Gastroesophageal sphincter (tissue), 4 donors: ENCODE results near the gene DPT. TPM values are rescaled to one million over a fixed set of nuclear protein-coding genes. Genes with fewer than 3 reads are reported as not detected.

ENCODE experiments used
- ATAC-seq: fragments of 150-250 bp; one replicate; pipeline ENCODE4 v1.9.1; 2016; ENCODE audit warnings: mild to moderate bottlenecking, moderate library complexity
- H3K27ac ChIP-seq, 4 donors: fragments of 200-600 bp; sonication (generic) in 3 of 4; 1 replicate in 3 of 4; 2 replicates in 1 of 4; pipeline ENCODE4 v1.5.1; 2016 to 2019
- H3K27me3 ChIP-seq: fragments of 200-600 bp; sonication (generic); one replicate; pipeline ENCODE4 v1.5.1; 2019
- H3K36me3 ChIP-seq, 2 donors: fragments of 200-600 bp; sonication (generic); one replicate each; pipeline ENCODE4 v1.5.1; 2019; ENCODE audit warnings: control low read depth in 1 of 2
- H3K4me1 ChIP-seq, 3 donors: fragments of 200-600 bp; sonication (generic); 1 replicate in 2 of 3; 2 replicates in 1 of 3; pipeline ENCODE4 v1.5.1; 2016 to 2019; ENCODE audit warnings: control low read depth in 2 of 3
- H3K4me3 ChIP-seq, 2 donors: fragments of 200-600 bp; sonication (generic); one replicate each; pipeline ENCODE4 v1.5.1; 2019; ENCODE audit warnings: mild to moderate bottlenecking in 1 of 2, moderate library complexity in 1 of 2
- H3K9me3 ChIP-seq, 3 donors: fragments of 200-600 bp; sonication (generic); one replicate each; pipeline ENCODE4 v1.5.1; 2017 to 2019; ENCODE audit warnings: control low read depth in 2 of 3
- EP300 ChIP-seq: sonication (generic); formaldehyde crosslinking; IDR thresholded peaks from one replicate; pipeline ENCODE4 v1.6.1; 2017; ENCODE audit warnings: antibody characterized with exemption, mild to moderate bottlenecking
- POLR2A ChIP-seq, 2 donors: fragments of 450-650 bp; IDR thresholded peaks; one replicate each; pipeline ENCODE4 v1.6.1; 2017; ENCODE audit warnings: antibody characterized with exemption in 2 of 2, mild to moderate bottlenecking in 2 of 2, moderate library complexity in 1 of 2
- POLR2AphosphoS5 ChIP-seq: sonication (generic); formaldehyde crosslinking; IDR thresholded peaks from one replicate; pipeline ENCODE4 v1.6.1; 2017; ENCODE audit warnings: antibody characterized with exemption
- WGBS, 2 donors: methylation state at CpG; one replicate each; pipeline ENCODE4 v1.1.5; 2018; ENCODE audit warnings: low coverage in 1 of 2; 5-methylcytosine and 5-hydroxymethylcytosine counted together
- total RNA-seq, 4 donors: library from RNA; depleted of rRNA; stranded (reverse); fragments of >200 nt; gene quantifications; one replicate each; pipeline ENCODE4 v1.1.0, GENCODE V29; 2016
- TF ChIP-seq, protein P1 (sequence below), 4 experiments: fragments of 200-600 bp in 2 of 4; fragments of 450-650 bp in 2 of 4; sonication (generic) in 1 of 4; IDR thresholded peaks; one replicate each; pipeline ENCODE4 v1.5.1; 2017 to 2019; ENCODE audit warnings: antibody characterized with exemption in 4 of 4, mild to moderate bottlenecking in 2 of 4, moderate library complexity in 2 of 4

Gene DPT
- total RNA-seq, 4 donors from 2014 or later = 75.2 to 354 (median 130) TPM

DNA sequence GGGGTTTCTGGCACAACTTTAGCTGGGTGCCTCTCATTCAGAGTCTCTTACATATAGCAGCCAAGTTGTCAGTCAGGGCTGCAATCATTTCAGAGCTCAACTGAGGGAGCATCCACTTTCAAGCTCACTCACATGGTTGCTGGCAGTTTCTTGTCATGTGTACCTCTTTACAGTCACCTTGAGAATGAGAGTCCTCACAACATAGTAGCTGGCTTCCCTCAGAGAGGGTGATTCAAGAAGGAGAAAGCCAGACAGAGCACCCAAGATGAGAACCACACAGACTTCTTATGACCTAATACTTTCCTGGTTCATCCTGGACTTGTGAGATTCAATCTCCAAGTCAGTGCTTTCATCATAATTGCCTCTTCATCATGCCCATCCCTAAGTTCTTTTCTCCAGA, 57.2 kb downstream of the DPT start:
- no peak overlapping the region for H3K27ac ChIP-seq
- no peak for ATAC-seq
- no peaks in the 10 kb centered on the region for H3K9me3 ChIP-seq
- H3K4me1 ChIP-seq = peaks cover 0 to 6% (median 0%) of the 10 kb centered on the region in 3 donors
- no peak overlapping the region for H3K4me3 ChIP-seq
- H3K27me3 ChIP-seq = no peaks in the 10 kb centered on the region
- TF ChIP-seq POLR2A (IDR thresholded peaks at IDR 0.05) (no peak), EP300 (no peak), POLR2AphosphoS5 (no peak)
- TF ChIP-seq, protein P1, sequence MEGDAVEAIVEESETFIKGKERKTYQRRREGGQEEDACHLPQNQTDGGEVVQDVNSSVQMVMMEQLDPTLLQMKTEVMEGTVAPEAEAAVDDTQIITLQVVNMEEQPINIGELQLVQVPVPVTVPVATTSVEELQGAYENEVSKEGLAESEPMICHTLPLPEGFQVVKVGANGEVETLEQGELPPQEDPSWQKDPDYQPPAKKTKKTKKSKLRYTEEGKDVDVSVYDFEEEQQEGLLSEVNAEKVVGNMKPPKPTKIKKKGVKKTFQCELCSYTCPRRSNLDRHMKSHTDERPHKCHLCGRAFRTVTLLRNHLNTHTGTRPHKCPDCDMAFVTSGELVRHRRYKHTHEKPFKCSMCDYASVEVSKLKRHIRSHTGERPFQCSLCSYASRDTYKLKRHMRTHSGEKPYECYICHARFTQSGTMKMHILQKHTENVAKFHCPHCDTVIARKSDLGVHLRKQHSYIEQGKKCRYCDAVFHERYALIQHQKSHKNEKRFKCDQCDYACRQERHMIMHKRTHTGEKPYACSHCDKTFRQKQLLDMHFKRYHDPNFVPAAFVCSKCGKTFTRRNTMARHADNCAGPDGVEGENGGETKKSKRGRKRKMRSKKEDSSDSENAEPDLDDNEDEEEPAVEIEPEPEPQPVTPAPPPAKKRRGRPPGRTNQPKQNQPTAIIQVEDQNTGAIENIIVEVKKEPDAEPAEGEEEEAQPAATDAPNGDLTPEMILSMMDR (IDR thresholded peaks at IDR 0.05) = no peak
- H3K36me3 ChIP-seq = no peaks in the 10 kb centered on the region

DNA sequence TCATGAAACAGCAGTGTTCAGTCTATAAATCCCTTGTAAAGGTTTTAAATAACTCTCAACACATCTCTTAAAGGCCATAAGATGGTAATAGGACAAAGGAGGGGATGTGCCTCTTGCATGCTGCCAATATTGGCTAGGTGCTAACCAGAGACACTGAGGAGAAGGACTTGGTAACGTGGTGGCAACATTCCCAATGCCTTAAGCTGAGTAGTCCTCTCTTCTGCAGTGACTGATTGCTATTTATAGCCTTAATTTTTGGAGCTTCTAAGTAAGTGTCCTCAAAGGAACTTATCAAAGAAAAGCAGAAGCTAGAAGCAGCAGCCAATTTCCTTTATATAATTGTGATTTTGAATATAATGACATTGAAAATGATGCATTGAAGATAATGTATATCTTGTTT, 63.0 kb downstream of the DPT start:
- no peaks in the 10 kb centered on the region for H3K9me3 ChIP-seq
- H3K4me3 ChIP-seq = no peak overlapping the region
- 58 to 70% methylated on average over 1 of the region's 1 CpG for WGBS, 2 donors
- no peaks in the 10 kb centered on the region for H3K36me3 ChIP-seq
- H3K27me3 ChIP-seq = no peaks in the 10 kb centered on the region
- TF ChIP-seq EP300 = no peak
- TF ChIP-seq POLR2AphosphoS5 = no peak
- no peak for TF ChIP-seq POLR2A (IDR thresholded peaks at IDR 0.05)
- TF ChIP-seq, protein P1 (IDR thresholded peaks at IDR 0.05) = no peak
- ATAC-seq = no peak
- no peak overlapping the region for H3K27ac ChIP-seq
- H3K4me1 ChIP-seq = peaks cover 0 to 4% (median 0%) of the 10 kb centered on the region in 3 donors

DNA sequence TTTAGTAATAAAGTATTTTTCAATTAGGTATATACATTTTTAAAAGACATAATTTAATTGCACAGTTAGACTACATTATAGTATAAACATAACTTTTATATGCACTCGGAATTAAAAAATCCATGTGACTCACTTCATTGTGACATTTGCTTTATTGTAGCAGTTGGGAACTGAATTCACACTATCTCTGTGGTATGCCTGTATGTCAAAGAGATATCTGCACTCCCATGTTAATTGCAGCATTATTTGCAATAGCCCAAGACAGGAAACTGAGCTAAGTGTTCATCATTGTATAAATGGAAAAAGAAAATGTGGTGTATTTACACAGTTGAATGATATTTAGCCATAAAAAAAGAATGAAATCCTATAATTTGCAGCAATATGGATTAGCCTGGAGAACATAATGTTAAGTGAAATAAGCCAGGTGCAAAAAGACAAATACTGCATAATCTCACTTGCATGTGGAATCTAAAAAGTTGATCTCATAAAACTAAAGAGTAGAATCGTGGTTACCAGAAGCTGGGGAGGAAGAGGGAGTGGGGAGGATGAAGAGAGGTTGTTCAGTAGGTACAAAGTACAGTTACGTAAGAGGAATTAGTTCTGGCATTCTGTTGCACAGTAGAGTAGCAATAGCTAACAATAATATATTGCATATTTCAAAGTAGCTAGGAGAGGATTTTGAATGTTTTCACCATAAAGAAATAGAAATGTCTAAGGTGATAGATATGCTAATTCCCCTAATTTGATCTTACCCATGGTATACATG, 64.8 kb downstream of the DPT start:
- Histone ChIP-seq H3K36me3 (no peaks in the 10 kb centered on the region), H3K9me3 (no peaks in the 10 kb centered on the region), H3K27ac (no peak overlapping the region), H3K4me1 (peaks cover 0 to 4% (median 0%) of the 10 kb centered on the region in 3 donors), H3K27me3 (no peaks in the 10 kb centered on the region), H3K4me3 (no peak overlapping the region)
- ATAC-seq = no peak
- TF ChIP-seq EP300 = no peak
- TF ChIP-seq, protein P1 (IDR thresholded peaks at IDR 0.05) = no peak
- no peak for TF ChIP-seq POLR2AphosphoS5
- TF ChIP-seq POLR2A (IDR thresholded peaks at IDR 0.05) = no peak
- 41 to 42% methylated on average over 3 of the region's 3 CpGs for WGBS, 2 donors

- ATAC-seq = no peak
- Histone ChIP-seq H3K9me3 (no peaks in the 10 kb centered on the region), H3K27me3 (no peaks in the 10 kb centered on the region), H3K27ac (no peak overlapping the region), H3K36me3 (no peaks in the 10 kb centered on the region), H3K4me1 (no peaks in the 10 kb centered on the region), H3K4me3 (no peak overlapping the region)
- no peak for TF ChIP-seq POLR2AphosphoS5
- TF ChIP-seq, protein P1 (IDR thresholded peaks at IDR 0.05) = no peak
- TF ChIP-seq EP300 = no peak
- no peak for TF ChIP-seq POLR2A (IDR thresholded peaks at IDR 0.05)
- WGBS, 2 donors = 80 to 85% methylated on average over 1 of the region's 1 CpG
These were observed 72.5 kb downstream of the DPT start for GRCh38 chr1:168656485-168656884.

DNA sequence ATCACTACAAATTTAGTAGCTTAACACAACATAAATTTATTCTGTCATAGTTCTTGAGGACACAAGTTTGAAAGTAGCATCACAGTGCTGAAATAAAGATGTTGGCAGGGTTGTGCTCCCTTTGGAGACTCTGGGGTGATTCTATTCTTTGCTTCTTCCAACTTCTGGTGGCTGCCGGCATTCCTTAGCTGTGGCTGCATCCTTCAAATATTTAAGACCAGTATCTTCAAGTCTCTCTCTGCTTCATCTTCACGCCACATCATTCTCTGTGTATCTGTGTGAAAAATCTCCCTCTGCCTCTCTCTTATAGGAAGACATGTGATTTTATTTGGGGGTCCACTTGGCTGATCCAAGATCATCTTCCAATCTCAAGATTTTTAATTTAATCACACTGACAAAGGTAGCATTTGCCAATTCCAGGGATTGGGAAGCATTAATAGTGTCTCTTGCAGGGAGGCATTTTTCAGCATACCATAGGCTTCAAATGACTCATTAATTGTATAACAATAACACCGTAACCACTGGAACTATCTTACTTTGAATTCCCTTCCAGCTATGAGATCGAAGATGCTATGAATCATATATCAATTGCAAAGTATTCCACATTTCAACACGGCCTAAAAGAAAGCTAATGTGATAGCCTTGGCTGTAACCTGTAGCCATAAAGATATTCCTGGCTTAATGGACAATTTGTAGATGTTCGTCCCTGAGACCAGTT, 74.6 kb downstream of the DPT start:
- no peaks in the 10 kb centered on the region for H3K9me3 ChIP-seq
- TF ChIP-seq POLR2A (IDR thresholded peaks at IDR 0.05) (no peak), POLR2AphosphoS5 (no peak), EP300 (no peak)
- TF ChIP-seq, protein P1 (IDR thresholded peaks at IDR 0.05) = no peak
- 80 to 91% methylated on average over 6 of the region's 6 CpGs for WGBS, 2 donors
- H3K4me3 ChIP-seq = no peak overlapping the region
- no peaks in the 10 kb centered on the region for H3K36me3 ChIP-seq
- no peak for ATAC-seq
- peaks cover 0 to 13% (median 0%) of the 10 kb centered on the region in 3 donors for H3K4me1 ChIP-seq
- H3K27me3 ChIP-seq = no peaks in the 10 kb centered on the region
- no peak overlapping the region for H3K27ac ChIP-seq
